HG03097 (cell line): ENCODE results near the gene CDH18.
"Not testable (repeated sequence)": the region's sequence is repeated elsewhere in the genome, so short reads cannot be mapped to it uniquely, and the experiment has no call there.

ENCODE experiments used
- ATAC-seq: cut with Tn5 transposase; IDR thresholded peaks from one replicate; pipeline ENCODE4 v1.9.1; 2021; ENCODE audit not compliant: unreplicated experiment, low FRiP score

Gene CDH18

DNA sequence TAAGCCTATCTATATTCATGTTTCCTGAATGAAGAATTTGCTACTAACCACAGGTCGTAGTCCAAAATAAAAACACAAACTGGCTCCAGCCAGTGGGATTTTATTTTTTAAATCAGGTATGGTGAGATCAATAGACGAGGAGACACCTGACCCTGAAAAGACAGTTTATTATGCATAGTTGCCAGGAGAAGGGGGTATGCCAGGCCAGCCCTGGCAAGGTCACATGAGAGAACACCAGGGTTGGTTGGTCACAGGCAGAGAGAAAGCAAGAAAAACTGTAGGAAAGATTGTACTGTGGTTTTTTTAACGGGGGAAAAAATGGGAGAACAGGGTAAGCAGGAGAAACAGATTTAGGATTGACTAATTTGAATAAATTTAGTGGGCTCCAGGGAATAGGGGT, 125.3 kb downstream of the CDH18 start:
- ATAC-seq, result no peak

GRCh38 chr5:19859020-19859419, 129.0 kb downstream of the CDH18 start:
- no peak for ATAC-seq

- no peak for ATAC-seq
Measured at GRCh38 chr5:19855931-19856330, 132.1 kb downstream of the CDH18 start.

DNA sequence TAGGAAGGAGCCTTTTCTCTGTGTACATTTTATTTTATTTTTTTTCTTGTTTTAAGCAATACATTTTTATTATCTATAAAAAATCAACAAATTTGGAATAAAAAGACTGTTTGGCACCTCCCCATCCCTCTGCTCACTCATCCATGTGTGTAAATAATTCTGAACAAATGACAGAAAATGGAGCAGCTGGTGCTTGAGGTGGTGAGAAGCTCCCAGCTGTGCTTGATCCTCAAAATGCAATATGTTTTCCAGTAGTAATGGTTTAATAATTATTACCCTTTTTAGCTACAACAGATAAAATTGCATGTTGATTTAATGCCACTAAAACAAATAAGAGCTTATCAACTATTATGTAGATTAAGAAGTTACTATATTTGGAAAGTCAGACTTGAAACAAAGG, 132.5 kb downstream of the CDH18 start:
- ATAC-seq, result no peak

- ATAC-seq, result no peak
Measured at GRCh38 chr5:19855031-19855430, 133.0 kb downstream of the CDH18 start.

DNA sequence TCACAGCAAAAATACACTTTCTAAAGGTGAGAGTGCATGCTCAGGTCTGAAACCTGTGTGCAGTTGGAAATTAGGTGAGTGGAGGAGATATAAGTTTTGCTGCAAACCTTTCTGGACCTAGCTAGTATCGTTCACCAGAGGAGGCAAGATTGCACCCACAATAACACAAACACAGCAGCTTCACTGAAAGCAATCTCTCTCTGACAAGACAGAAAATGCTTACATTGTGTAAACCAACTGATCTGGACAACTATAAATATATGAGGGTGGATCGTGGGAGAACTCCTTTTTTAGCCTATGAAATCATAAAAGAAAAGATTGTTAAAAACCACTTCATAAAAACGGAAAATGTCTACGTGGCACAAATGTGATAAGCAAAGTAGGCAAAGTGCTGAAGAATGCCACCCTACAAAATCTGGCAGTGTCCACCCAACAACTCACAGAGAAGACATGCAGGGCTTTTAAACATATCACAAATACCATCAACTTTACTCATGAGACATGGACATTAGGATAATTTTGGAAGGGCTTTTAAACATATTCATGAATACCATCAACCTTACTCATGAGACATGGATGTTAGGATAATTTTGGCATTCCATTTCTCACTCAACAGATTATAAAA, 134.3 kb downstream of the CDH18 start:
- no peak for ATAC-seq

GRCh38 chr5:19837536-19838174, 150.3 kb downstream of the CDH18 start:
- ATAC-seq, result no peak

DNA sequence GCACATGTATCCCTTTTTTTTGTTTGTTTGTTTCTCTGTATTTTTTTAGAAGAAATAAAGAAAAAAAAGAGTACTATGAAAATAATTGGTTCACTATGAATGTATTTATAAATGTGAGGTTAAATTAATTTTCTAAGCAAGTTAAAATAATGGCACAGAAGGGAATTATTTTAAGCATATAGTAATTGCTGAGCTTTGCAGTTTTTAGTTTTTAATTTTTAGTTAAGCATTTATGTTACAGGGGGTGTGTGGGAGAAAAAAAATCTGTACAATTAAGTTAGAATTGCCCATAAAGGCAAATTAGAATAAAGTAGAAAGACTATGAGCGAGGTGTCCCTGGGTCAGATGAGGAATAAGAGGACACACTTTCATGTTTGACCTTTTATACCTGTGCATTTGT, 152.6 kb downstream of the CDH18 start:
- ATAC-seq, result no peak

DNA sequence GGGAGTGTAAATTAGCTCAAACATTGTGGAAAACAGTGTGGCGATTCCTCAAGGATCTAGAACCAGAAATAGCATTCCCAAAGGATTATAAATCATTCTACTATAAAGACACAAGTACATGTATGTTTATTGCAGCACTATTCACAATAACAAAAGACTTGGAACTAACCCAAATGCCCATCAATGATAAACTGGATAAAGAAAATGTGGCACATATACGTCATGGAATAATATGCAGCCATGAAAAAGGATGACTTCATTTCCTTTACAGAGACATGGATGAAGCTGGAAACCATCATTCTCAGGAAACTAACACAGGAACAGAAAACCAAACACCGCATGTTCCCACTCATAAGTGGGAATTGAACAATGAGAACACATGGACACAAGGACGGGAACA, 175.3 kb downstream of the CDH18 start:
- not testable (repeated sequence) for ATAC-seq

DNA sequence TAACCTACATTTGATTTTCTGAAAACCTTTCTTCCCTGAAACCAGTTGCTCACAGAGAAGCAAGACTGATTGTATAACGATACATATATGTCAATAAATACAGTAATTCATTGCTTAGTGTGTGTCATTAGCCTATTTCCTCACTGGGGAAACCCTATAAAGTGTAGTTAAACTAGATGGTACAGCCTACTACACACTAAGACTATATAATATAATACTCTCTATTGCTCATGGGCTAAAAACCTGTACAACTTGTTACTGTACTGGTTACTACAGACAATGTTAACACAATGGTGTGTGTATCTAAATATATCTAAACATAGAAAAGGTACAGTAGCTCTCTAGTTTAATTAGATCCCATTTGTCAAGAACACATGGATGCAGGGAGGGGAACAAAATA, 181.2 kb downstream of the CDH18 start:
- ATAC-seq, result no peak

GRCh38 chr5:19802686-19803085, 185.3 kb downstream of the CDH18 start:
- no peak for ATAC-seq

GRCh38 chr5:19795218-19795617, 192.8 kb downstream of the CDH18 start:
- no peak for ATAC-seq

- ATAC-seq, result no peak
Measured at GRCh38 chr5:19790829-19791466, 197.1 kb downstream of the CDH18 start.

DNA sequence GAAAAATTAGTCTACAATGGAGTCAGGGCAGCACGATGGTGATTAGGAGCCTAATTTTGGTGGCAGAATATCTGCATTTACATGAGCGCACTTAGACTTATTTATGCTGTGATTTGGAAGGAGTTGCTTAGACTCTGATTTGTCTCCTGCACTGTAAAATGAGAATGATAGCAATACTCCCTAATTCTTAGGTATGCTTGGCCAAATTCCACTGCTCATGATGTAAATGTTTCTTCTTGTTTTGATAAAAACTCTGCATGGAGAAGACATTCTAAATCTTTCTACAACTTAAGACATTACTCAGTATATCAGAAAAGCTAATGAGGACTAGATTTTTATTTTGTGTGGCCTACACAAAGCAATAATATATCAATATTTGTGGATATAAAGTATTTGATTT, 205.4 kb downstream of the CDH18 start:
- ATAC-seq, result no peak

DNA sequence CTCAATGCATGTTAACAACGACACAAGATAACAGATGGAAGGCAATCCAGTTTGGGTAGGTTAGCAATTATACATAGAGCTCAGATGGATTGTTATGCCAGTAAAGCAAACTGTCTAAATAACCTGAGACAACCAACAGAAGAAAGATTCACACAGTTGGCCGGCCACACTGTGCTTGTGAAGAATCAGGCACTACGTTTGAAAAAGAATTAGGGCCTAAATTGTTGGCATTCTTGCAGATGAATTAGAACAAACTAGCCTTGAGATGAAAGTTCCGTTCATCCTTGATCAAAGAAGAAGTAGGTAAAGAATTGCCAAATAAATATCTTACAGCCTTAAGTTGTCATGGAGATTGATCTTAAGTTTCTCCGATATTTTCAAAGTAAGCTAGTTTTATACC, 210.6 kb downstream of the CDH18 start:
- no peak for ATAC-seq

GRCh38 chr5:19776886-19777285, 211.1 kb downstream of the CDH18 start:
- not testable (repeated sequence) for ATAC-seq

GRCh38 chr5:19771174-19771835, 216.7 kb downstream of the CDH18 start:
- no peak for ATAC-seq

GRCh38 chr5:19770396-19770795, 217.6 kb downstream of the CDH18 start:
- no peak for ATAC-seq

DNA sequence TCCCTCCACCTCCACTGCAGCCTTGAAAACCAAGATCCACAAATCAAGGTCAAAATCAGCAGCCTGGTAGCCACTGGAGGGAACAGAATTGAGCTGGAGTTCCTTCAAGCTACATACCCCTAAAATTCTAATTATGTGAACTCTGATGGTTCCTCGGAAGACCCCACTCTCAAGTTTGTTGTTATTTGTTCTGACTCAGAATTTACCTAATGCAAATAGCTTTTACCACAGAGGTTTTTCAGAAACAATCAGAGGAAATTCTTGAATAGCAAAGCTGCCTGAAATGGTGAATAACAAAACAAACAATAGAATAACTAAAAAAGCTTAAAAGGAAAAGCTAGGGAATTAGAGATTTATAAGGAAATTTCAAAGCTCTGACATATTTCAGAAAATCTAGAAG, 220.0 kb downstream of the CDH18 start:
- no peak for ATAC-seq

DNA sequence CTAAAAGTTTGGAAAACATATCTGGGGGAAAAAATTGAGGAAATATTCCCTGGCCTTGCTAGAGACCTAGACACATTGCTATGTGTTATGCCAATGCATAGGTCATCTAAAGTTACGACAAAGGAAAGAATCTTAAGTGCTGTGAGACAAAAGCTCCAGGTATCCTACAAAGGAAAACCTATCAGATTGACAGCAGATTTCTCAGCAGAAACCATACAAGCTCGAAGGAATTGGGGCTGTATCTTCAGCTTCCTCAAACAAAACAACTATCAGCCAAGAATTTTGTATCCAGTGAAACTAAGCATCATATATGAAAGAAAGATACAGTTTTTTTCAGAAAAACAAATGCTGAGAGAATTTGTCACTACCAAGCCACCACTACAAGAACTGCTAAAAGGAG, 234.4 kb downstream of the CDH18 start:
- no peak for ATAC-seq

DNA sequence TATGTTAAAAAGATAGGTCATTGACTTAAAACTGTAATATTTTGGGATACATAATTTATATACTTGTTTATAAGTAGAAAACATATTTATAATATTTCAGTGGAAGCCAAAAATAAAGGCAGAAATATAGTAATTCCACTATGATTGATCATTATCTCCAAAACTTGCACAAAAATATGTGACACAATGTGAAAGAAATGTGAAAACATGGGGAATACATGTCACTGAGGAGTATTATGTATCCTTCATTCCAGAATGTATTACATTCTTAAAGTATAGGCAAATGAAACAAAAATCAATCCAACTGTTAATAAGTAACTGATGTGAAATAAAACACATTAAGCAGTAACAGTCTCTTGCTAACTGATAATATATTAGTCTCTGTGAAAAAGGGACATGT, 236.7 kb downstream of the CDH18 start:
- no peak for ATAC-seq

DNA sequence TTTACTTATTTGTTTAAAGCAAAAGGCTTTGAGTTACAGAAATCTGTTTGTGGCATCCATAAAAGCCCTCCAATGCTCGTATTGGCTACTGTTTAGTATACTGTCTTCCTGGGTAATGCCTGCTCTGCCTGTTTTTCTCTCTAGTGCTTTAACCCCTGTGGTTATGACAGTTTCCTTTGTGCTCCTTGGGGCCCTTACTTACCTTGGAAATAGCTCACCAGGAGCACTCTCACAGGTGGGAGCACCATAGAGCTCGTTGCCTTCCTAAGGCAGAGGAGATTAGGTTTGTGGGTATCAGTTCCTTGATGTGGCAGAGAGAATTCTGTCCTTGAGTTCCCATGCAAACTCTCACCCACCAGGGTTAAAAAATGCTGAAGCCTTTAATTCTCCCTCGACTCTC, 242.8 kb downstream of the CDH18 start:
- no peak for ATAC-seq
